B cell (primary cell): Measurements from ENCODE around the gene MYH14. TPM values are rescaled to one million over a fixed set of nuclear protein-coding genes. Genes with fewer than 3 reads are reported as not detected.

Experiments used
- ATAC-seq: fragments of 200-7000 bp; cut with Tn5 transposase; one replicate; pipeline ENCODE4 v1.10.0; 2021; ENCODE audit warnings: low read depth, mild to moderate bottlenecking, moderate number of reproducible peaks, moderate library complexity
- CTCF ChIA-PET: fragments of 350-600 bp; sonication (Branson Sonifier 250); formaldehyde crosslinking; loops from one replicate; lab custom pipeline; 2021; ENCODE audit warnings: antibody characterized with exemption, inconsistent platforms; lab: Charles Lee
- POLR2A ChIA-PET: fragments of 350-600 bp; sonication (Branson Sonifier 250); formaldehyde crosslinking; loops from one replicate; lab custom pipeline; 2021; ENCODE audit warnings: antibody characterized with exemption; lab: Charles Lee
- DNase-seq: peaks from one replicate; pipeline ENCODE4 v3.0.0; 2013
- H2AFZ ChIP-seq: 2 replicates; pipeline ENCODE4 v1.6.1; 2012; ENCODE audit warnings: mild to moderate bottlenecking, low read depth, low read length; ENCODE audit not compliant: insufficient read depth, poor library complexity, severe bottlenecking
- H3K27ac ChIP-seq, 2 donors: 1 replicate in 1 of 2; 2 replicates in 1 of 2; pipeline ENCODE4 v1.5.1; 2012 to 2013; ENCODE audit warnings: low read length in 2 of 2, mild to moderate bottlenecking in 2 of 2, moderate library complexity in 1 of 2
- H3K27me3 ChIP-seq, 4 experiments: fragments of 200-600 bp in 1 of 4; sonication (generic) in 1 of 4; replicated peaks in 1 of 4; 1 replicate in 2 of 4; 2 replicates in 2 of 4; pipeline versions ENCODE4 v1.6.1 to v1.7.0; 2013 to 2016; ENCODE audit warnings: low read length in 3 of 4, mild to moderate bottlenecking in 2 of 4, mixed read lengths in 1 of 4, moderate library complexity in 1 of 4; ENCODE audit not compliant: insufficient read depth in 4 of 4, control insufficient read depth in 3 of 4; ENCODE audit errors: control extremely low read depth in 1 of 4
- H3K36me3 ChIP-seq, 2 experiments: replicated peaks in 1 of 2; 1 replicate in 1 of 2; 2 replicates in 1 of 2; pipeline versions ENCODE4 v1.6.1 to v1.7.1; 2013; ENCODE audit warnings: low read length in 1 of 2; ENCODE audit not compliant: insufficient read depth in 2 of 2, control insufficient read depth in 1 of 2; ENCODE audit errors: control extremely low read depth in 1 of 2, extremely low read depth in 1 of 2
- H3K4me1 ChIP-seq, 2 donors: fragments of 200-600 bp in 1 of 2; sonication (generic) in 1 of 2; 1 replicate in 1 of 2; 2 replicates in 1 of 2; pipeline versions ENCODE4 v1.5.1 to v1.6.1; 2013 to 2017; ENCODE audit warnings: low read length in 2 of 2; ENCODE audit not compliant: control insufficient read depth in 2 of 2, insufficient read depth in 2 of 2
- H3K4me2 ChIP-seq: replicated peaks from 2 replicates; pipeline ENCODE3; 2012; ENCODE audit warnings: mild to moderate bottlenecking, low read depth, low read length; ENCODE audit not compliant: poor library complexity, severe bottlenecking
- H3K4me3 ChIP-seq, 5 experiments: fragments of 200-600 bp in 1 of 5; sonication (generic) in 1 of 5; 1 replicate in 3 of 5; 2 replicates in 2 of 5; pipeline versions ENCODE4 v1.5.1 to v1.7.0; 2011 to 2016; ENCODE audit warnings: low read length in 4 of 5, mild to moderate bottlenecking in 4 of 5, low read depth in 2 of 5, control low read depth in 1 of 5, moderate library complexity in 1 of 5; ENCODE audit not compliant: insufficient read depth in 1 of 5; ENCODE audit errors: control extremely low read depth in 1 of 5, extremely low read depth in 1 of 5
- H3K79me2 ChIP-seq: fragments of 200-600 bp; sonication (generic); one replicate; pipeline ENCODE4 v1.6.0; 2016; ENCODE audit warnings: low read length; ENCODE audit not compliant: control insufficient read depth, insufficient read depth
- H3K9ac ChIP-seq: fragments of 200-600 bp; sonication (generic); 2 replicates; pipeline ENCODE4 v1.6.1; 2017; ENCODE audit warnings: mild to moderate bottlenecking, low read length, moderate library complexity
- H3K9me3 ChIP-seq, 3 donors: one replicate each; pipeline versions ENCODE4 v1.6.1 to v1.7.1; 2013; ENCODE audit warnings: low read length in 2 of 3; ENCODE audit not compliant: control insufficient read depth in 2 of 3, insufficient read depth in 1 of 3; ENCODE audit errors: control extremely low read depth in 1 of 3
- H4K20me1 ChIP-seq: 2 replicates; pipeline ENCODE4 v1.6.0; 2012; ENCODE audit warnings: mild to moderate bottlenecking, low read length; ENCODE audit not compliant: insufficient read depth, control insufficient read depth, poor library complexity, severe bottlenecking
- H3K27ac Mint-ChIP-seq: one replicate; pipeline ENCODE4 v1.8.0; 2021; ENCODE audit warnings: mixed read lengths
- H3K27me3 Mint-ChIP-seq: one replicate; pipeline ENCODE4 v1.8.0; 2021; ENCODE audit warnings: mixed read lengths
- H3K4me1 Mint-ChIP-seq: one replicate; pipeline ENCODE4 v1.8.0; 2021; ENCODE audit warnings: mixed read lengths
- H3K4me3 Mint-ChIP-seq: one replicate; pipeline ENCODE4 v1.8.0; 2021; ENCODE audit warnings: mixed read lengths
- H3K9me3 Mint-ChIP-seq: one replicate; pipeline ENCODE4 v1.8.0; 2022; ENCODE audit warnings: mixed read lengths; ENCODE audit not compliant: insufficient read depth
- EZH2 ChIP-seq: IDR thresholded peaks from 2 replicates; pipeline ENCODE4 v1.6.1; 2012; ENCODE audit warnings: borderline replicate concordance, low read depth, mild to moderate bottlenecking, moderate library complexity, low read length; ENCODE audit not compliant: insufficient read depth, poor library complexity, severe bottlenecking
- WGBS: methylation state at CpG from one replicate; pipeline ENCODE4 v1.1.5; 2013; ENCODE audit warnings: missing lambda C conversion rate; ENCODE audit not compliant: insufficient coverage; 5-methylcytosine and 5-hydroxymethylcytosine counted together
- intact Hi-C: fragments of 100-400 bp; cut with micrococcal nuclease; formaldehyde crosslinking; loops from one replicate; pipeline ENCODE4 v1.10.0; 2022
- polyA plus RNA-seq: library from polyadenylated mRNA; depleted of rRNA; stranded (reverse); fragments of >200 nt; gene quantifications from 2 replicates; pipeline ENCODE4 v1.2.3, GENCODE V29; 2012
- total RNA-seq, 2 donors: library from RNA; stranded (reverse); fragments of 120-200 nt in 1 of 2; gene quantifications; 1 replicate in 1 of 2; 2 replicates in 1 of 2; pipeline versions ENCODE4 v1.2.3 to v1.2.4, GENCODE V29; 2013 to 2022
- TF ChIP-seq, protein P1 (sequence below): fragments of 200-600 bp; IDR thresholded peaks from one replicate; pipeline ENCODE4 v1.8.0; 2022; ENCODE audit warnings: antibody characterized with exemption, mild to moderate bottlenecking

MYH14 gene
- total and polyA plus RNA-seq, 2 donors (not counting 1 experiment from before 2014, with no cell fraction given), result not detected

DNA sequence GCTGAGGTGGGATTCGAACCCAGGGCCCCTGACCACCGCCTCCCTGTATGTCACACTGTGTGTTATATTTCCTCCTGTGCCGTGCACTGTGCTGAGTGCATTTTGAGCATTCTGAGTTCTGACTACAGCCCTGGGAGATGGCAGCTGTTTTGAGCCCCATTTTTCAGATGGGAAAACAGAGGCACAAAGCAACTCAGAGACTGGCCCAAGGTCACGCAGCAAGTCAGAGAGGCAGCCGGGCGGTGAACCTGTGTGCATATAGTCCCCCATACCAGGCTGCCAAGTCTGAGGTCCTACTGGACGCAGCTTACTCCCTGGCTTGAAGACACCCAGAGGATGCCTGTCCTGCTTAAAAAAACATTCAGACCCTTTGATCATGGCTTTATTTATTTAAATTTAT is 17.7 kb downstream of the MYH14 start:
- DNase-seq, result no peak
- ChIA-PET CTCF (no interaction called here), POLR2A (no interaction called here)
- H3K4me1 Mint-ChIP-seq, result no peaks in the 10 kb centered on the region
- peaks cover 25% of the 10 kb centered on the region for H3K27me3 Mint-ChIP-seq
- Histone ChIP-seq H3K9me3 (peaks cover 0 to 26% (median 6%) of the 10 kb centered on the region in 3 donors), H3K9ac (no peak overlapping the region), H2AFZ (no peak overlapping the region), H3K4me3 (no peak overlapping the region), H3K27me3 (peaks cover 0 to 8% (median 1%) of the 10 kb centered on the region in 4 experiments), H4K20me1 (no peaks in the 10 kb centered on the region), H3K27ac (no peak overlapping the region), H3K4me2 (no peak overlapping the region), H3K79me2 (no peaks in the 10 kb centered on the region), H3K36me3 (no peaks in the 10 kb centered on the region), H3K4me1 (no peaks in the 10 kb centered on the region)
- no peak for TF ChIP-seq EZH2
- TF ChIP-seq, protein P1, sequence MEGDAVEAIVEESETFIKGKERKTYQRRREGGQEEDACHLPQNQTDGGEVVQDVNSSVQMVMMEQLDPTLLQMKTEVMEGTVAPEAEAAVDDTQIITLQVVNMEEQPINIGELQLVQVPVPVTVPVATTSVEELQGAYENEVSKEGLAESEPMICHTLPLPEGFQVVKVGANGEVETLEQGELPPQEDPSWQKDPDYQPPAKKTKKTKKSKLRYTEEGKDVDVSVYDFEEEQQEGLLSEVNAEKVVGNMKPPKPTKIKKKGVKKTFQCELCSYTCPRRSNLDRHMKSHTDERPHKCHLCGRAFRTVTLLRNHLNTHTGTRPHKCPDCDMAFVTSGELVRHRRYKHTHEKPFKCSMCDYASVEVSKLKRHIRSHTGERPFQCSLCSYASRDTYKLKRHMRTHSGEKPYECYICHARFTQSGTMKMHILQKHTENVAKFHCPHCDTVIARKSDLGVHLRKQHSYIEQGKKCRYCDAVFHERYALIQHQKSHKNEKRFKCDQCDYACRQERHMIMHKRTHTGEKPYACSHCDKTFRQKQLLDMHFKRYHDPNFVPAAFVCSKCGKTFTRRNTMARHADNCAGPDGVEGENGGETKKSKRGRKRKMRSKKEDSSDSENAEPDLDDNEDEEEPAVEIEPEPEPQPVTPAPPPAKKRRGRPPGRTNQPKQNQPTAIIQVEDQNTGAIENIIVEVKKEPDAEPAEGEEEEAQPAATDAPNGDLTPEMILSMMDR, result no peak
- no peak overlapping the region for H3K27ac Mint-ChIP-seq
- H3K9me3 Mint-ChIP-seq, result peaks cover 6% of the 10 kb centered on the region
- 92% methylated on average over 6 of the region's 7 CpGs for WGBS
- intact Hi-C loops, result no loop called here
- H3K4me3 Mint-ChIP-seq, result no peak overlapping the region
- ATAC-seq, result no peak

DNA sequence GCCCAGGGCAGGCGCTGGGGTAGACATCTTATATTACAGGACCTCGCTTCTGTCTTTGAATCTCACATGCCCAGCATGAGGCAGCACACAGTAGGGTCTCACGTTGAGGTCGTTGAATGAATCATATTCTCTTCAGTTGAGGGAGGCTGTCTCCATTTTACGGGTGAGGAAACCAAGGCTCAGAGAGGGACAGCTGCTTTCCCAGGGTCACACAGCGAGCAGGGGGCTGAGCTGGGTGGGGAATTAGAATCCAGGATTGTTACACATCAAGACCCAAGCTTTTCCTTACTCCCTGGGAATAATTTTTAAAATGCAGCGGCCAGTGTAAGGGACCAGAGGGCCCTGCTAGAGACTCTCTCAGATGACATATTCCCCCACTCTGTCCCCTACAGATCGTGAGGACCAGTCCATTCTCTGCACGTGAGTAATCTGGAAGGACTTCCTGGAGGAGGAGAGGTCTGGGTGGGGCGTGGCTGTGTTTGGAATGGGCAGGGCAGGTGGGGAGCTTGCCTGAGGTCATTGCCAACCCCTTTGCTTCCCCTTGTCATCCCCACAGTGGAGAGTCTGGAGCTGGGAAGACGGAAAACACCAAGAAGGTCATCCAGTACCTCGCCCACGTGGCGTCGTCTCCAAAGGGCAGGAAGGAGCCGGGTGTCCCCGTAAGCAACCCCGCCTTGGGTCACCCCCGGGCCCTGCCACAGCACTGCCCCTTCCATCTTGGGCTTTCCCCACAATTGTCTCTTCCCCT is 19.4 kb downstream of the MYH14 start:
- ChIA-PET CTCF (no interaction called here), POLR2A (no interaction called here)
- ATAC-seq, result no peak
- WGBS, result 88% methylated on average over 11 of the region's 19 CpGs
- Mint-ChIP-seq H3K27me3 (peaks cover 20% of the 10 kb centered on the region), H3K27ac (no peak overlapping the region), H3K9me3 (peaks cover 6% of the 10 kb centered on the region), H3K4me1 (no peaks in the 10 kb centered on the region), H3K4me3 (no peak overlapping the region)
- no peaks in the 10 kb centered on the region for H4K20me1 ChIP-seq
- intact Hi-C loops, result no loop called here
- H3K4me3 ChIP-seq, result no peak overlapping the region
- H3K27me3 ChIP-seq, result peaks cover 0 to 3% (median 0%) of the 10 kb centered on the region in 4 experiments
- DNase-seq, result no peak
- H3K9ac ChIP-seq, result no peak overlapping the region
- H3K4me2 ChIP-seq, result no peak overlapping the region
- TF ChIP-seq EZH2, result no peak
- TF ChIP-seq, protein P1, result no peak
- H3K79me2 ChIP-seq, result no peaks in the 10 kb centered on the region
- H3K4me1 ChIP-seq, result no peaks in the 10 kb centered on the region
- H2AFZ ChIP-seq, result no peak overlapping the region
- peaks cover 0 to 20% (median 6%) of the 10 kb centered on the region in 3 donors for H3K9me3 ChIP-seq
- no peaks in the 10 kb centered on the region for H3K36me3 ChIP-seq
- H3K27ac ChIP-seq, result no peak overlapping the region
